RWPE1 (cell line): Measurements from ENCODE around the gene CFAP157.

Experiments
- CTCF ChIA-PET: fragments of 350-600 bp; sonication (Branson Sonifier 250); formaldehyde crosslinking; extraction: SDS; loops from one replicate; lab custom pipeline; 2021; lab: Yijun Ruan, JAX
- POLR2A ChIA-PET: fragments of 400-600 bp; formaldehyde crosslinking; extraction: SDS; loops from one replicate; lab custom pipeline; 2020; ENCODE audit warnings: antibody characterized with exemption; ENCODE audit not compliant: low non-redundant PET; lab: Yijun Ruan, JAX
- DNase-seq: peaks from one replicate; pipeline ENCODE4 v3.0.0; 2012; ENCODE audit warnings: low spot score
- H3K27ac ChIP-seq: fragments of 450-650 bp; 2 replicates; pipeline ENCODE4 v1.5.1; 2017
- TF ChIP-seq, protein P1 (sequence below): fragments of 450-650 bp; conservative IDR thresholded peaks from 2 replicates; pipeline ENCODE4 v1.5.1; 2017; ENCODE audit warnings: low read depth, mild to moderate bottlenecking

CFAP157 gene

GRCh38 chr9:127712371-127712770 is 5.6 kb downstream of the CFAP157 start:
- TF ChIP-seq, protein P1, sequence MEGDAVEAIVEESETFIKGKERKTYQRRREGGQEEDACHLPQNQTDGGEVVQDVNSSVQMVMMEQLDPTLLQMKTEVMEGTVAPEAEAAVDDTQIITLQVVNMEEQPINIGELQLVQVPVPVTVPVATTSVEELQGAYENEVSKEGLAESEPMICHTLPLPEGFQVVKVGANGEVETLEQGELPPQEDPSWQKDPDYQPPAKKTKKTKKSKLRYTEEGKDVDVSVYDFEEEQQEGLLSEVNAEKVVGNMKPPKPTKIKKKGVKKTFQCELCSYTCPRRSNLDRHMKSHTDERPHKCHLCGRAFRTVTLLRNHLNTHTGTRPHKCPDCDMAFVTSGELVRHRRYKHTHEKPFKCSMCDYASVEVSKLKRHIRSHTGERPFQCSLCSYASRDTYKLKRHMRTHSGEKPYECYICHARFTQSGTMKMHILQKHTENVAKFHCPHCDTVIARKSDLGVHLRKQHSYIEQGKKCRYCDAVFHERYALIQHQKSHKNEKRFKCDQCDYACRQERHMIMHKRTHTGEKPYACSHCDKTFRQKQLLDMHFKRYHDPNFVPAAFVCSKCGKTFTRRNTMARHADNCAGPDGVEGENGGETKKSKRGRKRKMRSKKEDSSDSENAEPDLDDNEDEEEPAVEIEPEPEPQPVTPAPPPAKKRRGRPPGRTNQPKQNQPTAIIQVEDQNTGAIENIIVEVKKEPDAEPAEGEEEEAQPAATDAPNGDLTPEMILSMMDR, result no peak
- ChIA-PET POLR2A (no interaction called here), CTCF (interaction anchor here (3.4 kb wide), 1 partner anchor 22 kb away, joined by 12 read pairs; the partner anchor contains the start of gene TOR2A)
- H3K27ac ChIP-seq, result peak overlapping the region; percentile 95; the same call in 1 of the 2 replicates
- DNase-seq, result no peak

- CTCF ChIA-PET, result interaction anchor here (1.3 to 3.4 kb wide), 2 partner anchors 9 to 22 kb away, joined by 3 to 12 read pairs; partner anchors contain the start of gene TOR2A
- POLR2A ChIA-PET, result no interaction called here
- H3K27ac ChIP-seq, result peak overlapping the region; percentile 95
- no peak for DNase-seq
- TF ChIP-seq, protein P1, result no peak
Measured at GRCh38 chr9:127712867-127713266, 6.1 kb downstream of the CFAP157 start.

- POLR2A ChIA-PET, result interaction anchor here (0.9 kb wide), 1 partner anchor 17 kb away, joined by 4 read pairs; no protein-coding TSS in a partner anchor
- CTCF ChIA-PET, result interaction anchor here (0.6 to 3.1 kb wide), 7 partner anchors 9 to 156 kb away, joined by 3 to 26 read pairs (median 3); partner anchors contain the start of gene TOR2A
Measured at GRCh38 chr9:127714020-127714750, 7.4 kb downstream of the CFAP157 start.

DNA sequence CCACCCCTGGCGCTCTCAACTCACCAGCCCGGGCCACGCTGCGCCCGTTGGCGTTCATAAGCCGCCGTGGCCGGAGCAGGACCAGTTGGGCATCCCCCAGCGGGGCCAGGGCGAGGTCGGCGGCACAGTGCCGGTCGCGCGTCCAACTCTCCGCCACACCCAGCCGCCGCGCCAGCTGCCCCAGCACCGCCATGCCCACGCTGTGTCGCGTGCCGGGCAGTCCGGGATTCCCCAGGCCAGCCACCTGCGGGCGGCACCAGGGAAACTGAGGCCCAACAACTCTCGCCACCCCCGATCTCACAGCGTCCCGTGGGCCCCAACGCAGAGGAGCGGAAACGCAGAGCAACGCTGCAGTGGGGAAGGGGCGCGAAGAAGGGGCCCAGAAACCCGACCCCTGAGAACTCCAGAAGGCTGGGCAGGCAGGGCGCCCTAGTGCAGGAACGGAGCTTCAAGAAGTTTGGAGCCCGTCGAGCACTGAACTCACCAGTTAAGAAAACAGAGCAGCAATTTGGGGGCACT is 8.2 kb downstream of the CFAP157 start:
- ChIA-PET POLR2A (interaction anchor here (0.5 to 0.9 kb wide), 3 partner anchors 16 to 450 kb away, joined by 3 to 4 read pairs (median 3); no protein-coding TSS in a partner anchor), CTCF (interaction anchor here (0.6 to 3.1 kb wide), 5 partner anchors 10 to 63 kb away, joined by 3 to 26 read pairs (median 4); partner anchors contain the start of gene TOR2A)
- H3K27ac ChIP-seq, result peak overlapping the region; percentile 95
- TF ChIP-seq, protein P1, result no peak
- peak; percentile 47 for DNase-seq

More at GRCh38 chr9:127714020-127714750, 7.4 kb downstream of the CFAP157 start:
- peak overlapping the region; percentile 95 for H3K27ac ChIP-seq
- no peak for DNase-seq
- TF ChIP-seq, protein P1, result no peak

DNA sequence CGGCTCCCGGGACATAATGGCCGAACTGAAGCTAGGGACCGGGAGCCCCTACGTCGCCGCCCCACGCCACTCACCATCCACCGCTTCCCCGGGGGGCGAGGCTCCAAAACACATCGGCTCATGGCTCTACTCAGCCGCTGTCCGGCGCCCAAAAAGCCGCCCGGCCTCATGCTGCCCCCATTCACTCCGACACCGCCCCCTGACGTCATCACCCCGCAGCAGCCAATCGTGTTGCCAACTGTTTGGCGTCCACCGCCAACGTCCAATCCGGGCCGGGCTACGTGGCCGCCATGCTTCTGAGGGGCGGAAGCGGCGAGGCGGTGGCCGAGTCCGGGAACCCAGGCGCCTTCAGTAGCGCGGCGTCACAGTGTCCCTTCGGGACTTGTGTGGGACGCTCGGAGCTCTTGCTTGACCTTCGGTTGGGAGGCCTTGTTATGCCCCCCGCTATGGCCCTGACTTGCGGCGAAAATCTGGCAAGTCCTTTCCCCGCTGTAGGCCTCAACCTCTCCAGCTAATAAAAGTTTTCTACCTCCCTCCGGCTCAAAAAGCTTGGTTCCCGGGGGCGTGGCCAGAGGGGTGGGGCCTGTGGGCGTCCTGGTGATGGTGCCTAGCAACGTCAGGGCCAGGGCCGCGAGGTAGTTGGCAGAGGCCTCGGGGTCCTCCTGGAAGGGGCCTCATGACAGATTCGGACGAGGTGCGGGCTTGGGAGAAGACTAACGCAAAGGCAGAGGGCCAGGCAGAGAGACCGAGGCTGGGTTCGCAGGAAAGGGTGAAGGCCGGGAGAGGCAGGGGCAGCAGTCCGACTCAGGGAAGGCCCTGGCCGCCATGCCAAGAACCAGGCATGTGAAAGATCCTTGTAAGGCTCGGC is 8.9 kb downstream of the CFAP157 start, which contains the start of the genes PTRH1 and TTC16:
Gene PTRH1 (minus strand): TSS at position 194 of the 868 bp plus-strand sequence. CDS start 24 bp downstream, at position 170.
Gene TTC16 (plus strand): TSS at position 610 of the 868 bp plus-strand sequence. CDS start 67 bp downstream, at position 677.
- TF ChIP-seq, protein P1, result no peak
- POLR2A ChIA-PET, result interaction anchor here (0.5 to 0.6 kb wide), 2 partner anchors 450 to 815 kb away, joined by 3 read pairs; no protein-coding TSS in a partner anchor

More for the DNA sequence above, 8.9 kb downstream of the CFAP157 start, which contains the start of the genes PTRH1 and TTC16:
- DNase-seq, result peak; percentile 100
- H3K27ac ChIP-seq, result peak within 1 kb of the TSS; percentile 95
- CTCF ChIA-PET, result interaction anchor here (0.6 to 3.1 kb wide), 4 partner anchors 9 to 63 kb away, joined by 3 to 26 read pairs (median 4); partner anchors contain the start of genes CFAP157 and TOR2A
